GM12878 (cell line): Measurements from ENCODE around the gene FOSB. TPM values are rescaled to one million over a fixed set of nuclear protein-coding genes. Genes with fewer than 3 reads are reported as not detected.

Source experiments
- BMI1 ChIP-seq: fragments of 450-650 bp; IDR thresholded peaks from 2 replicates; pipeline ENCODE4 v1.6.1; 2016; ENCODE audit warnings: mild to moderate bottlenecking, moderate library complexity, borderline replicate concordance
- CBFB ChIP-seq: IDR thresholded peaks from 2 replicates; pipeline ENCODE4 v1.6.1; 2016; ENCODE audit warnings: antibody characterized with exemption, low read depth
- MYC ChIP-seq: IDR thresholded peaks from 2 replicates; pipeline ENCODE4 v1.6.1; 2011; ENCODE audit warnings: mild to moderate bottlenecking, low read length, moderate library complexity, inconsistent platforms; ENCODE audit not compliant: insufficient read depth, insufficient replicate concordance, insufficient read length, severe bottlenecking
- NR2C2 ChIP-seq: IDR thresholded peaks from 2 replicates; pipeline ENCODE4 v1.6.1; 2011; ENCODE audit warnings: borderline replicate concordance, low read depth; ENCODE audit not compliant: control insufficient read depth, insufficient read length
- SMAD5 ChIP-seq: IDR thresholded peaks from 2 replicates; pipeline ENCODE4 v1.6.1; 2016; ENCODE audit warnings: antibody characterized with exemption, low read depth
- polyA plus RNA-seq, 11 experiments: library from polyadenylated mRNA; depleted of rRNA in 4 of 11; unstranded in 6 of 11; stranded (reverse) in 5 of 11; fragments of >200 nt; fragmentation: Nextera tagmentation in 4 of 11; fragmentation: Illumina TruSeq in 1 of 11; extraction: Ambion mirVana in 4 of 11; extraction: Trizol in 1 of 11; gene quantifications; 1 replicate in 1 of 11; 2 replicates in 10 of 11; pipeline versions ENCODE4 v1.2.1 to v1.2.3, GENCODE V29; 2011 to 2016; ENCODE audit warnings: inconsistent platforms in 2 of 11, missing spikeins in 2 of 11, low read depth in 1 of 11
- total RNA-seq, 4 experiments: library from RNA; depleted of rRNA in 3 of 4; stranded (reverse); fragments of >200 nt in 3 of 4; fragmentation: Illumina TruSeq in 1 of 4; extraction: Trizol in 1 of 4; gene quantifications; 2 replicates each; pipeline versions ENCODE4 v1.2.1 to v1.2.3, GENCODE V29; 2013 to 2021
- TF ChIP-seq, protein P1 (sequence below): fragments of 450-650 bp; formaldehyde crosslinking; IDR thresholded peaks from 2 replicates; pipeline ENCODE4 v1.4.0; 2022; ENCODE audit warnings: mild to moderate bottlenecking, moderate library complexity
- TF ChIP-seq, protein P2 (sequence below): fragments of 450-650 bp; IDR thresholded peaks from 2 replicates; pipeline ENCODE4 v1.6.1; 2016; ENCODE audit warnings: mild to moderate bottlenecking, moderate library complexity, borderline replicate concordance
- TF ChIP-seq, protein P3 (sequence below): IDR thresholded peaks from 2 replicates; pipeline ENCODE4 v1.6.1; 2012; ENCODE audit warnings: low read depth, low read length, improper control_type of control experiment
- TF ChIP-seq, protein P4 (sequence below): fragments of 150-350 bp; IDR thresholded peaks from 2 replicates; pipeline ENCODE4 v1.6.1; 2014; ENCODE audit warnings: mild to moderate bottlenecking, low read depth, low read length
- TF ChIP-seq, protein P5 (sequence below): fragments of 450-650 bp; IDR thresholded peaks from 2 replicates; pipeline ENCODE4 v1.6.1; 2017; ENCODE audit warnings: mild to moderate bottlenecking, moderate library complexity
- TF ChIP-seq, protein P6 (sequence below): fragments of 450-650 bp; IDR thresholded peaks from 2 replicates; pipeline ENCODE4 v1.6.1; 2014; ENCODE audit warnings: mild to moderate bottlenecking

The FOSB gene
- total and polyA plus RNA-seq, 10 of the 15 experiments (the other 5 are each of a cell fraction or from before 2014, with no cell fraction given) = 0.06 to 0.56 (median 0.26) TPM

DNA sequence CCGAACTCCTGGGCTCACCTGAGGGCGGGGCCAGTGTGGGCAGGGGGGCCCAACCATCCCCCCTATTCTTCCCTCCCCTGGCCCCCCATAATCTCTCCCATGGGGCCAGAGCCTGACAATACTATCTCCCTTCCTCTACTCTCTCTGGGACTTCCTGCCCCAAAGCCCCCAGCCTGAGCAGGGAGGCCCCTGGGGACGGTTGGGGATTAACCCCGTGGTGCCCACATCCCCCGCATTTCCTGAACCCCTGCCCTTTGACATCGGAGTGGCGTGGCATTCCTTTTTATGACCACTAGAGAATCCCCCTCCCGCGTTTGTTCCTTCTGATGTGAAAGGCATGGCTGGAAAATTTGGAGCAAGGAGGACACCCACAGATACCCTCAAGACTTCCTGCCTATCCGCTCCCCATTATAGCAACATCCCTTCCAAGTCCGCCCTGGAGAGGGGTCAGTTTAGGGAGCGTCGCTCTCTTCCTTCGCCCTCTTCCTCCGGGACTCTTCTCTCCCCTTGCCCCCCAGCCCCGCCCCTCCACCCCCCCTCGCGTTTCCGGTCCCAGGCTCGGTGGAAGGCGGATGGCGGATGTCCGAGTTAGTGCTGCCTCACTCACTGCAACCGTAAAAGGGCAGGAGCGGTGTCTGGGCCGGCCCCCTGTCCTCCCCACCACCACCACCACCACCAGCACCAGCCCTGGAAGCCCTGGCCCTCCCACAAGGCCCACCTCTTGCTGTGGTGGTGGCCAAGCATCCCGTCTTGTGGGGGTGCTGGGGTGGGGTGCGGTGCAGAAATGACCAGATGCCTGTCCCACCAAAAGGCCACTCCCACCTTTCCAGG lies 41.3 kb downstream of the FOSB start (continued):
- TF ChIP-seq, protein P1, sequence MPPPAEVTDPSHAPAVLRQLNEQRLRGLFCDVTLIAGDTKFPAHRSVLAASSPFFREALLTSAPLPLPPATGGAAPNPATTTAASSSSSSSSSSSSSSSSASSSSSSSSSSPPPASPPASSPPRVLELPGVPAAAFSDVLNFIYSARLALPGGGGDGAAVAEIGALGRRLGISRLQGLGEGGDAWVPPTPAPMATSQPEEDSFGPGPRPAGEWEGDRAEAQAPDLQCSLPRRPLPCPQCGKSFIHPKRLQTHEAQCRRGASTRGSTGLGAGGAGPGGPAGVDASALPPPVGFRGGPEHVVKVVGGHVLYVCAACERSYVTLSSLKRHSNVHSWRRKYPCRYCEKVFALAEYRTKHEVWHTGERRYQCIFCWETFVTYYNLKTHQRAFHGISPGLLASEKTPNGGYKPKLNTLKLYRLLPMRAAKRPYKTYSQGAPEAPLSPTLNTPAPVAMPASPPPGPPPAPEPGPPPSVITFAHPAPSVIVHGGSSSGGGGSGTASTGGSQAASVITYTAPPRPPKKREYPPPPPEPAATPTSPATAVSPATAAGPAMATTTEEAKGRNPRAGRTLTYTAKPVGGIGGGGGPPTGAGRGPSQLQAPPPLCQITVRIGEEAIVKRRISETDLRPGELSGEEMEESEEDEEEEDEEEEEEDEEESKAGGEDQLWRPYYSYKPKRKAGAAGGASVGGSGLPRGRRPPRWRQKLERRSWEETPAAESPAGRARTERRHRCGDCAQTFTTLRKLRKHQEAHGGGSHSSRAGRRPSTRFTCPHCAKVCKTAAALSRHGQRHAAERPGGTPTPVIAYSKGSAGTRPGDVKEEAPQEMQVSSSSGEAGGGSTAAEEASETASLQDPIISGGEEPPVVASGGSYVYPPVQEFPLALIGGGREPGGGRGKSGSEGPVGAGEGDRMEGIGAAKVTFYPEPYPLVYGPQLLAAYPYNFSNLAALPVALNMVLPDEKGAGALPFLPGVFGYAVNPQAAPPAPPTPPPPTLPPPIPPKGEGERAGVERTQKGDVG (CRISPR knock-in tag) = no peak
- TF ChIP-seq, protein P2, sequence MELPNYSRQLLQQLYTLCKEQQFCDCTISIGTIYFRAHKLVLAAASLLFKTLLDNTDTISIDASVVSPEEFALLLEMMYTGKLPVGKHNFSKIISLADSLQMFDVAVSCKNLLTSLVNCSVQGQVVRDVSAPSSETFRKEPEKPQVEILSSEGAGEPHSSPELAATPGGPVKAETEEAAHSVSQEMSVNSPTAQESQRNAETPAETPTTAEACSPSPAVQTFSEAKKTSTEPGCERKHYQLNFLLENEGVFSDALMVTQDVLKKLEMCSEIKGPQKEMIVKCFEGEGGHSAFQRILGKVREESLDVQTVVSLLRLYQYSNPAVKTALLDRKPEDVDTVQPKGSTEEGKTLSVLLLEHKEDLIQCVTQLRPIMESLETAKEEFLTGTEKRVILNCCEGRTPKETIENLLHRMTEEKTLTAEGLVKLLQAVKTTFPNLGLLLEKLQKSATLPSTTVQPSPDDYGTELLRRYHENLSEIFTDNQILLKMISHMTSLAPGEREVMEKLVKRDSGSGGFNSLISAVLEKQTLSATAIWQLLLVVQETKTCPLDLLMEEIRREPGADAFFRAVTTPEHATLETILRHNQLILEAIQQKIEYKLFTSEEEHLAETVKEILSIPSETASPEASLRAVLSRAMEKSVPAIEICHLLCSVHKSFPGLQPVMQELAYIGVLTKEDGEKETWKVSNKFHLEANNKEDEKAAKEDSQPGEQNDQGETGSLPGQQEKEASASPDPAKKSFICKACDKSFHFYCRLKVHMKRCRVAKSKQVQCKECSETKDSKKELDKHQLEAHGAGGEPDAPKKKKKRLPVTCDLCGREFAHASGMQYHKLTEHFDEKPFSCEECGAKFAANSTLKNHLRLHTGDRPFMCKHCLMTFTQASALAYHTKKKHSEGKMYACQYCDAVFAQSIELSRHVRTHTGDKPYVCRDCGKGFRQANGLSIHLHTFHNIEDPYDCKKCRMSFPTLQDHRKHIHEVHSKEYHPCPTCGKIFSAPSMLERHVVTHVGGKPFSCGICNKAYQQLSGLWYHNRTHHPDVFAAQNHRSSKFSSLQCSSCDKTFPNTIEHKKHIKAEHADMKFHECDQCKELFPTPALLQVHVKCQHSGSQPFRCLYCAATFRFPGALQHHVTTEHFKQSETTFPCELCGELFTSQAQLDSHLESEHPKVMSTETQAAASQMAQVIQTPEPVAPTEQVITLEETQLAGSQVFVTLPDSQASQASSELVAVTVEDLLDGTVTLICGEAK = 0 out of 2 replicates have a peak, but pooled peaks have one; percentile 14
- TF ChIP-seq NR2C2 (no peak), SMAD5 (no peak), BMI1 (peak; percentile 12; the same call in 1 of the 2 replicates), MYC (no peak), CBFB (no peak)
- TF ChIP-seq, protein P3, sequence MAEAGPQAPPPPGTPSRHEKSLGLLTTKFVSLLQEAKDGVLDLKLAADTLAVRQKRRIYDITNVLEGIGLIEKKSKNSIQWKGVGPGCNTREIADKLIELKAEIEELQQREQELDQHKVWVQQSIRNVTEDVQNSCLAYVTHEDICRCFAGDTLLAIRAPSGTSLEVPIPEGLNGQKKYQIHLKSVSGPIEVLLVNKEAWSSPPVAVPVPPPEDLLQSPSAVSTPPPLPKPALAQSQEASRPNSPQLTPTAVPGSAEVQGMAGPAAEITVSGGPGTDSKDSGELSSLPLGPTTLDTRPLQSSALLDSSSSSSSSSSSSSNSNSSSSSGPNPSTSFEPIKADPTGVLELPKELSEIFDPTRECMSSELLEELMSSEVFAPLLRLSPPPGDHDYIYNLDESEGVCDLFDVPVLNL = no peak
- TF ChIP-seq, protein P4, sequence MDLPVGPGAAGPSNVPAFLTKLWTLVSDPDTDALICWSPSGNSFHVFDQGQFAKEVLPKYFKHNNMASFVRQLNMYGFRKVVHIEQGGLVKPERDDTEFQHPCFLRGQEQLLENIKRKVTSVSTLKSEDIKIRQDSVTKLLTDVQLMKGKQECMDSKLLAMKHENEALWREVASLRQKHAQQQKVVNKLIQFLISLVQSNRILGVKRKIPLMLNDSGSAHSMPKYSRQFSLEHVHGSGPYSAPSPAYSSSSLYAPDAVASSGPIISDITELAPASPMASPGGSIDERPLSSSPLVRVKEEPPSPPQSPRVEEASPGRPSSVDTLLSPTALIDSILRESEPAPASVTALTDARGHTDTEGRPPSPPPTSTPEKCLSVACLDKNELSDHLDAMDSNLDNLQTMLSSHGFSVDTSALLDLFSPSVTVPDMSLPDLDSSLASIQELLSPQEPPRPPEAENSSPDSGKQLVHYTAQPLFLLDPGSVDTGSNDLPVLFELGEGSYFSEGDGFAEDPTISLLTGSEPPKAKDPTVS = no peak
- TF ChIP-seq, protein P5, sequence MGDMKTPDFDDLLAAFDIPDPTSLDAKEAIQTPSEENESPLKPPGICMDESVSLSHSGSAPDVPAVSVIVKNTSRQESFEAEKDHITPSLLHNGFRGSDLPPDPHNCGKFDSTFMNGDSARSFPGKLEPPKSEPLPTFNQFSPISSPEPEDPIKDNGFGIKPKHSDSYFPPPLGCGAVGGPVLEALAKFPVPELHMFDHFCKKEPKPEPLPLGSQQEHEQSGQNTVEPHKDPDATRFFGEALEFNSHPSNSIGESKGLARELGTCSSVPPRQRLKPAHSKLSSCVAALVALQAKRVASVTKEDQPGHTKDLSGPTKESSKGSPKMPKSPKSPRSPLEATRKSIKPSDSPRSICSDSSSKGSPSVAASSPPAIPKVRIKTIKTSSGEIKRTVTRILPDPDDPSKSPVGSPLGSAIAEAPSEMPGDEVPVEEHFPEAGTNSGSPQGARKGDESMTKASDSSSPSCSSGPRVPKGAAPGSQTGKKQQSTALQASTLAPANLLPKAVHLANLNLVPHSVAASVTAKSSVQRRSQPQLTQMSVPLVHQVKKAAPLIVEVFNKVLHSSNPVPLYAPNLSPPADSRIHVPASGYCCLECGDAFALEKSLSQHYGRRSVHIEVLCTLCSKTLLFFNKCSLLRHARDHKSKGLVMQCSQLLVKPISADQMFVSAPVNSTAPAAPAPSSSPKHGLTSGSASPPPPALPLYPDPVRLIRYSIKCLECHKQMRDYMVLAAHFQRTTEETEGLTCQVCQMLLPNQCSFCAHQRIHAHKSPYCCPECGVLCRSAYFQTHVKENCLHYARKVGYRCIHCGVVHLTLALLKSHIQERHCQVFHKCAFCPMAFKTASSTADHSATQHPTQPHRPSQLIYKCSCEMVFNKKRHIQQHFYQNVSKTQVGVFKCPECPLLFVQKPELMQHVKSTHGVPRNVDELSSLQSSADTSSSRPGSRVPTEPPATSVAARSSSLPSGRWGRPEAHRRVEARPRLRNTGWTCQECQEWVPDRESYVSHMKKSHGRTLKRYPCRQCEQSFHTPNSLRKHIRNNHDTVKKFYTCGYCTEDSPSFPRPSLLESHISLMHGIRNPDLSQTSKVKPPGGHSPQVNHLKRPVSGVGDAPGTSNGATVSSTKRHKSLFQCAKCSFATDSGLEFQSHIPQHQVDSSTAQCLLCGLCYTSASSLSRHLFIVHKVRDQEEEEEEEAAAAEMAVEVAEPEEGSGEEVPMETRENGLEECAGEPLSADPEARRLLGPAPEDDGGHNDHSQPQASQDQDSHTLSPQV = no peak
- TF ChIP-seq, protein P6, sequence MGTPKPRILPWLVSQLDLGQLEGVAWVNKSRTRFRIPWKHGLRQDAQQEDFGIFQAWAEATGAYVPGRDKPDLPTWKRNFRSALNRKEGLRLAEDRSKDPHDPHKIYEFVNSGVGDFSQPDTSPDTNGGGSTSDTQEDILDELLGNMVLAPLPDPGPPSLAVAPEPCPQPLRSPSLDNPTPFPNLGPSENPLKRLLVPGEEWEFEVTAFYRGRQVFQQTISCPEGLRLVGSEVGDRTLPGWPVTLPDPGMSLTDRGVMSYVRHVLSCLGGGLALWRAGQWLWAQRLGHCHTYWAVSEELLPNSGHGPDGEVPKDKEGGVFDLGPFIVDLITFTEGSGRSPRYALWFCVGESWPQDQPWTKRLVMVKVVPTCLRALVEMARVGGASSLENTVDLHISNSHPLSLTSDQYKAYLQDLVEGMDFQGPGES = no peak
